Femur (tissue), 1 donor: ENCODE results near the gene TMCO6.
"Not testable (repeated sequence)": the region's sequence is repeated elsewhere in the genome, so short reads cannot be mapped to it uniquely, and the experiment has no call there.

Source experiments
- DNase-seq: peaks from one replicate; pipeline ENCODE4 v3.0.0-alpha.2; 2017

TMCO6 gene

DNA sequence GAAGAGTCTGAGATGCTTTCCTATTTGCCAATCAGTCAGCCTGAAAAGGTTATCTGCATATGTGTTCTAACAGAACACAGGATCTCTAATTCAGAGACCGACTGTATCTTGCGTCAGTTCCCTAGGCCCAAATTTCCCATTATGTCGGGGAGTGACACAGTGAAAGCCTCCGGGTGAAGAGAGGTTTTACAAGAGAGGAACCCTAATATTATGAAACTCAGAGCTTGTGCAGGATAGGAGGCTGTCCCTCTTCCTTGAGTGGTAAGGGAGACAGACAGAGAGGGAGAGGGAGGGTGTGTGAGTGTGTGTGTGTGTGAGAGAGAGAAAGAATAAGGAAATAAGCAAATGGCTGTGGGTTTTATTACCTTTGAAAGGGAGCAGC, 8.2 kb upstream of the TMCO6 start:
- no peak for DNase-seq

DNA sequence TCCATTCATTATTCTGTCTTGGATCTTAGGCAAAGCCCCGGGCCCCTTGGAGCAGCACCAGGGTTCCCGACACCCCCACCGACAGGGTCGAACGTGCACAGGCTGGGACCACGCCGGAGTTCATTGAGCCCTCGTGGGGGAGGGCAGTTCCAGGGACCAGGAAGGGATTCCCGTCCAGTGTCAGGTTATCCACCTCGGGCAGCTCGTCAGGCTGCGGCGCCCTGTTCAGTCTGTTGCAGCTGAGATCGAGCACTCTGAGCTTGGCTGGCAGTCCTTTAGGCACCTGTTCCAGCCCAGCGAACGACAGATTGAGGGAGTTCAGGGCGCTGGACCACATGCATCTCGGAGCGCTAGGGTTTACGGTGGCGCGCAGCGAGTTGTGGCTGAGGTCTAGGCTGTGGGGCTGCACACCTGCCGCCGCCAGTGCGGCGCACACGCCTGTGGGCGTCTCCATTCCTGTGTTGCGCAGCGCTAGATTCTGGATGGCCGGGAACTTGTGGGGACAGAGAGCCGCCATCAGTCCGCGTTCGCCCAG, 7.4 kb upstream of the TMCO6 start:
- DNase-seq, result no peak

DNA sequence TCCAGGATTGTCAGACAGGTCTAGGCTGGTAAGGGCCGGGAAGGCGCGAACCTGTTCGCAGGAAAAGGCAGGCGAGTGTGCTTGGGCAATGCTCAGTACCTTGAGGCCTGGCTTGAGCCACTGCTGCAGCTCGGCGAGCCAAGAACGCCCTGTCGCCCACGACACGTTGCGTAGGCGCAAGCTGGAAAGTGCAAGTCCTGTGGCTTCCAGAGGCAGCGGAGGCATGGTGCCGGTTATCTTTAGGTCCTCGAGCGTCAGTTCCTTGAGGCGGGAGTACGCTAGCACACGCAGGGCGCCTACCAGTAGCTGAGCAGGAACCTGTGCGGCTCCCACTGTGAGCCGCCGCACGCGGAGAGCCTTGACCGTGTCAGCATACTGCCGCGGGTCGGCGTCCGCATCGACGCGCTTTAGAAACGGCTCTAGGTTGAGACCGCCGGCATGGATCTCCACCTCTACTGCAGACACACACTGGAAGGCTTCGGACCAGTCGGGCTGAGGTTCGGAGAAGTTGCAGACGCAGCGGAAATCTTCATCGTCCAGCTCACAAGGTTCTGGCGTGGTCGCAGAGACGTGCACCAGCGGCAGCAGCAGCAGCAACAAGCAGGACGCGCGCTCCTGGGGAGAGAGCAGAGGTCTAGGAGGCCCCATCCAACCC, 6.8 kb upstream of the TMCO6 start:
- peak; percentile 51 for DNase-seq

DNA sequence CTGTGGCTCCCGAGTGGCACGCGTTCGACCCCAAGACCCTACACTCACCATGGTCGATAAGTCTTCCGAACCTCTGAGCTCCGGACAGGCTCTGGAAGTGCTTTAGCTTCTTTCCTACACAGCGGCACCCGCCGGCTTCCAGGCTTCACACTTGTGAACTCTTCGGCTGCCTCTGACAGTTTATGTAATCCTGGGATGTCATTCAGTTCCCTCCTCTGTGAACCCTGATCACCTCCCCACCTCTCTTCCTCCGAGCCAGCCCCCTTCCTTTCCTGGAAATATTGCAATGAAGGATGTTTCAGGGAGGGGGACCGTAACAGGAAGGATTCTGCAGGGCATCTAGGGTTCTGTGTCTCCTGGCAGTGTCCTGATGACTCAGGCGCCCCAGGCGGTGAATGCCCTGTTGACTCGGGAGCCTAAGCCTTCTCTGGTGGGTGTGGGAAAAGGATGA, 6.2 kb upstream of the TMCO6 start, which contains the start of gene CD14:
TSS of gene CD14 (minus strand) at position 155 of the 451 bp plus-strand sequence. CDS start at position 51, 104 bp downstream.
- DNase-seq, result peak; percentile 56

DNA sequence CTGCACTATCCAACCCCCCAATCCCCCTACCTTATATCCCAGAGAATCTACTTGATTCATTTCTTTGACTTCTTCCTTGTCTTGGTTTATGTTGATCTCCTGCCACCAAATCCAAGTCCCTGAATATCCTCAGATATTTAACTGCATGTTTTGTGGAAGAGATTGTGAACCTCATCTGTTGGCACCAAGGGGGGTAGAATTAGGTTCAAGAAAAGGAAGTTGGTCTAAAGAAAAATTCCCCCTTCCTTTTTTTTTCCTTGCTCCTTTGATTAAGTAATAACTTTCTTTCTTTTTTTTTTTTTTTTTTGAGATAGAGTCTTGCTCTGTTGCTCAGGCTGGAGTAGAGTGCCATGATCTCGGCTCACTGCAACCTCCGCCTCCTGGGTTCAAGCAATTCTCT, 5.8 kb upstream of the TMCO6 start:
- no peak for DNase-seq

DNA sequence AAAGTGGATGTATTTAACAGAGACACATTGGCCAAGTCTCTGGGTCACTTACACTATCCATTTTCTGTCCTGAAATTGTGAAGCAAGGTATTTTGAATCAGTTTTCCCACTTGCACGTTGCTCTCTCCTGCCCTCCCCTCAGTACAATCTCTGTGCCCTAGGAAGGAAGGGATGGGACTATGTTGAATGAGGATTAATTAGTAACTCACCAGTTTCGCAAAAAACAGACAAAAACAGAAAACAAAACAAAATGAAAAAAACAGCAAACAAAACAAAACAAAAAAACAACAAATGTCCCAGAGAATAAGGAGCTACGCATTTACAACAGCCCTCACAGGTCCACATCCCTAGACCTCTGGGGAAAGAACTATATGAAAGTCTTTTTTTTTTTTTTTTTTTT, 5.1 kb upstream of the TMCO6 start:
- no peak for DNase-seq

DNA sequence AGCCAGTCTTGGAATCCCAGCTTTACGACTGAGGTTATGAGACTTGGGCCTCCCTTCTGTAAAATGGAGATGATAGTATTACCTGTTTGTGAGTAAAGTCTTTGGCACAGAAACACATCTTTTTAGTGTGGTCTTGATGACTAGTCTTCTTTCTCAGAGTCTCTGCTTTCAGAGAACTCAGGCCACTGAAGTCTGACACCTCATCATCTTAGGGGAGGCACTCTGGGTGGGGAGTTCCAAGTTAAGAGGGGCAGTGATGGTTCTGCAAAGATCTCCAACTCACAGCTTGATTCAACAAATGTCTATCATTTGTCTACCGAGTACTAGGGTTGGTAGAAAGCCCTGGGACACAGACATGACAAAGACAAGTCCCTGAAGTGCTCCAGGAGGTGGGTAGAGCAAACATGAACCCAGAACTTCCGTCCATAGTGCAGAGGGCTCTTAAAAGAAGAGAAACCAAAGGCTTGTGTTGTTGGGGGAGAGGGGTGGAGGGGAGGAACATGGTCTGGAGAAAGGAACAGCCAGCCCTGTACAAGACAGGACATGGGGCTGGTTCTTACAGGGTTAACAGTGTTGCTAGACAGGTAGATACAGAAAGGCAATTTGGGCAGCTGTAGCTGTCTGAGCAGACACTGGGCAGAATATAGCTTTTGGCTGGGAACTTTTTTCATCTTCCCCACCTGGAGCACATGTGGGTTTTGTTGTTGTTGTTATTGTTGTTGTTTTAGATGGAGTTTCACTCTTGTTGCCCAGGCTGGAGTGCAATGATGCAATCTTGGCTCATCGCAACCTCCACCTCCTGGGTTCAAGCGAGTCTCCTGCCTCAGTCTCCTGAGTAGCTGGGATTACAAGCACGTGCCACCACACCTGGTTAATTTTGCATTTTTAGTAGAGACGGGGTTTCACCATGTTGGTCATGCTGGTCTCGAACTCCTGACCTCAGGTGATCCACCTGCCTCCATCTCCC, 3.7 kb upstream of the TMCO6 start:
- DNase-seq, result no peak

DNA sequence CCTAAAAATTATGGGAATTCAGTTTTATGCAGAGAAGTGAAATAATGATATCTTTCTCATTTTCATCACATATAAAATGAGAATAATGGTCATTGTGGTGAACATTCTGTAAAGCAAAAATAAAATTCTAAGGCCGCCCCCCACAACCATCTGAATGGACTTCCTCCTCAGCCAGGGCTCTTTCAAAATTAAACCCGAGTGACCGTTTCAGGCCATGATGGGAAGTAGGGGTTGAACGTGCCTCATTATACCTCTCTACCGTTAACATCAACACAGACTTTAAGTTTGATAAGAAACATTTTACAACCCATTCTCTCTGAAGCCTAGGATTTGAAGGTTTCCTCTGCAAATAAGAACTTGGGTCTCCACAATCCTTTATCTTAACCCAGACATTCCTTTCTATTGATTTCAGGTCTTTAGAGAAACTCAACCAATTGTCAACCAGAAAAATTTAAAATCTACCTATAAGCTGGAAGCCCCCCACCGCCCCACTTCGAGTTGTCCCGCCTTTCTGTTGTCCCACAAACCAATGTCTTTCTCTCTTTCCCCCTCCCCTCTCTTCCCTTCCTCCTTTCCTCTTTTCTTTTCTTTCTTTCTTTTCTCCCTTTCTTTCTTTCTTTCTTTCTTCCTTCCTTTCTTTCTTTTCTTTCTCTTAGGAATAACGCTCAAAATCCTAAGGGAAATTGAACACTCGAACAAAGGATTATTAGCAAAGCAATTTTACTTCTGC, 1.7 kb upstream of the TMCO6 start:
- no peak for DNase-seq

DNA sequence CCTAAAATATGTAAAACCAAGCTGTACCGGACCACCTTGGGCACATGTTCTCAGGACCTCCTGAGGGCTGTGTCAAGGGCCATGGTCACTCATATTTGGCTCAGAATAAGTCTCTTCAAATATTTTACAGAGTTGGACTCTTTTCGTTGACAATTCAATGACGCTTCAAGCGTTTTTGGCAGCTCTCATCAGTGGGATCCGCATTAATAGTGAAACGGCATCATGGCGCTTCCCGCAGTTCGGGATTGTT, 428 bp upstream of the TMCO6 start:
- DNase-seq, result not testable (repeated sequence)

DNA sequence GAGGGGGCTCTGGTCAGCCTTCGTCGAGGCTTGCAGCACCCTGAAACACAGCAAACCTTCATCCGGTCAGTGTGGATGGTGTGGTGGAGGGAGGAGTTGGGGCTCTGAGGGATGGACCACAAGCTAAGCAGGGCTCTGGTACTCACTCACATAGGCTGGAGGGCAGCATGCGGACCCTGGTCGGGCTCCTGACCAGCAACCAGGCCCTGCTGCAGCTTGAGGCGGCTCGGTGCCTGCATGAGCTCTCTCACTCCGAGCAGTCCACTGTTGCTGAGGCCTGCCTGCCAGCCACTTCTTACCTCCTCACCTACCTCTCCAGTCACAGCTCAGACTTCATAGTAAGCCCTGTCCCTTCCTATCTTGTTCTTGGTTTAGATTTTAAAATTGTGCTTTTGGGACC, 2.5 kb downstream of the TMCO6 start:
- no peak for DNase-seq

DNA sequence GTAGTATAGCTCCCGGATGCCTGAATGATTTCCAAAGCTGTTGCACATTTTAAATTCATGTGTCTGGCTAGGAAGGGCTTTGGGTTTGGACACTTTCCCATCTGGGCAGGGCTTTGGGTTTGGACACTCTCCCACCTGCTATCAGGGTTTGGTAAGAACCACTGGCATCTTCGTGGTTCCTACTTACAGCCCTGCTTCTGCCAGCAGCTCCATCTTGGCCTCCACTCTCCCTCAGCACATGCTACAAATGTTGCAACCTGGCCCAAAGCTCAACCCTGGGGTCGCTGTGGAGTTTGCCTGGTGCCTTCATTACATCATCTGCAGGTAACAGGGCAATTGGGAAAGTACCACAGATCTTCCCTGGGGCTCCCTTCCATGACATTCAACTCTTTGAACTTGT, 3.5 kb downstream of the TMCO6 start:
- DNase-seq, result no peak

DNA sequence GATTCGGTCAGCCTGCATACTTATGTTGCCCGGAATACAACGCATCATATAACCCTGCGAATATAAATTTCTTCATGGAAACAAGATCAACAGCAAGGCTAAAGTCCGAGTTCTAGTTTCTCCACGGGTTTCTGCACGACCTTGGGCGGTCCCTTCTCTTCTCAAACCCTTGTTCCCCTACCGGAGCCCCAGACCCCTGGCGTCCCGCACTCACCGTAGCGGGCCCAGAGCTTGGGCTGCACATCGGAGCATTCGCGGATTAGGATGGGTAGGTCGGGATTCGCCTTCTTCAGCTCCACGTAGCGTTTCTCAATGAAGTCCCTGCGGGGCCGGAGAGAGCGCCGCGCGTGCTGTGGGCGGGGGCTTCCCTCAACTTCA, 7.8 kb downstream of the TMCO6 start:
- DNase-seq, result no peak

DNA sequence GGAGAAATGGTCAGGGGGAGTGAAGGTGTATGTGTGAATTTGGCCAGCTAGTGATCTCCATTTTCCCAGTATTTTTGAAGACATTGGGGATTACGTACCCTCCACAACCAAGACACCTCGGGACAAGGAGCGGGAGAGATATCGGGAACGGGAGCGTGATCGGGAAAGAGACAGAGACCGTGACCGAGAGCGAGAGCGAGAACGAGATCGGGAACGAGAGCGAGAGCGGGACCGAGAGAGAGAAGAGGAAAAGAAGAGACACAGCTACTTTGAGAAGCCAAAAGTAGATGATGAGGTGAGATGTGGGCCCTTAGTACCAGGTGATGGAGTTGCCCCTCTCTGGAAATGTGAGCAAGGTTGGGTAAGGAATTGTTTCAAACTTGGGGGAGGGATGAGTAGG, 19.6 kb downstream of the TMCO6 start:
- no peak for DNase-seq

DNA sequence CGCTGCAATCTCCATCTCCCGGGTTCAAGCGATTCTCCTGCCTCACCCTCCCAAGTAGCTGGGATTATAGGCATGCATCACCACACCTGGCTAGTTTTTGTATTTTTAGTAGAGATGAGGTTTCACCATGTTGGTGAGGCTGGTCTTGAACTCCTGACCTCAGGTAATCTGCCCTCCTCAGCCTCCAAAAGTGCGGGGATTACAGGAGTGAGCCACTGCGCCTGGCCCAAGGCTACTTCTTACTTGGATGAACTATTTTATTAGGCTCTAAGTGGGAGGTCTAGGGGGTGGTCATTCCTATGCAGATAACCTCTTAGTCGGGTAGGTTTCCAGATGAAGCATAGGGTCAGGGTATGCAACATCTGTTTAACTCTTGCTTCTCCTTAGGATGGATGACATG, 21.1 kb downstream of the TMCO6 start:
- DNase-seq, result not testable (repeated sequence)

DNA sequence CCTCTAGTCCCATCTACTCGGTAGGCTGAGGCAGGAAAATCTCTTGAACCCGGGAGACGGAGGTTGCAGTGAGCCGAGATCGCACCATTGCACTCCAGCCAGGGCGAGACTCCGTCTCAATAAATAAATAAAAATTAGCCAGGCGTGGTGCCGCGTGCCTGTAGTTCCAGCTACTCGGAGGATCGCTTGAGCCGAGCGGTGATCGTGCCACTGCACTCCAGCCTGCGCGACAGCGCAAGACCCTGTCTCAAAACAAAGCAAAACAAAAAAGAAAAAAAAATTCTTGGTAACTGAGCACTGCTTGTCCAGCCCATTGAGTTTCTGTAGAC, 24.7 kb downstream of the TMCO6 start:
- no peak for DNase-seq

DNA sequence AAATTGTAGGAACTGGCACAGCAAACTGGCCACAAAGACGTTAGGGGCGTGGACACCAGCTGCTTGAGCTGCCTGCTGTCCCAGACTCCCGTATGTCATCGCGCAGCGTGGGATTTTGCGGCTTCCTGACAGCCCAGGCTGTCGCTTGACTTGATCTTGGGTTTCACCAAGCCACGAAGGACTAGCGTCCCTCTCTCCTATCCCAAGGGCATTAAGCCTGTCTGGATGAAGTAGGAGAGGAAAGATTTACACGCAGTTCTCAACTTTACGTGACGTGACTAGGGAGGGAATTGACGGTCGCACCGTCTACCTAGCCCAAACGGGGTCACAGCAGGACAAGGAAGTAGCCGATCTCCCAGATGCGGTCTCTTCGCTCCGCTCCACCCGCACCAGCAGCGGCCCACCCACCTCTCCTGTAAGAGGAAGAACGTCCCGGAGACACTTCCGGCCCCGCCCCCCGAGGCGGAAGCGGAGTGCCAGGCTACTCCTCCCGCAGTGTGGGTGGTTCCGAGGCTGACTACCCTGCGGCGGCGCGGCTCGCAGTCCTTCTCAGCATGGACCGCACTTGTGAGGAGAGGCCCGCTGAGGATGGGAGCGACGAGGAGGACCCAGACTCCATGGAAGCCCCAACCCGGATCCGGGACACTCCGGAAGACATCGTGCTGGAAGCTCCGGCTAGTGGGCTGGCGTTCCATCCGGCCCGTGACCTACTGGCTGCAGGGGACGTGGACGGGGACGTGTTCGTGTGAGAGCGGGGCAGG, 25.3 kb downstream of the TMCO6 start, which contains the start of gene WDR55:
TSS of gene WDR55 (plus strand) at position 546 of the 761 bp plus-strand sequence. CDS start at position 555, 9 bp downstream.
- peak; percentile 97 for DNase-seq

DNA sequence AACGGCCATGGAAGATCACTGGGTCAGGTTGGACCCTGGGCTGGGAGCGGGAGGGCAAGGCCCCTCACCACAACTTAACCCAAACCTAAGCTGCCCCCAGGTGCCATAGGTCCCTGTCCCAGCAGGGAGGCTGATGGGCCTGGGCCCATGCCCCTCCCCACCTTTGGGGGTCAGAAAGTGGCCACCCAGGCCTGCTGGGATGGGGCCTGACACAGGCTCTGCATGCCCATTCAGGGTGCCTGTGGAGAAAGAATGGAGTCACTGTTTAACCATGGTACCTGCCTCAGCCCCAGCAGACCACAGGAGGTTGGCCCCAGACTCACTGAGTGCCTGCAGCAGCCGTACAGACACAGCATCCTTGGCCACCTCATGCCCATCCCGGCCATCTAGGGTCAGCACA, 31.8 kb downstream of the TMCO6 start:
- not testable (repeated sequence) for DNase-seq

DNA sequence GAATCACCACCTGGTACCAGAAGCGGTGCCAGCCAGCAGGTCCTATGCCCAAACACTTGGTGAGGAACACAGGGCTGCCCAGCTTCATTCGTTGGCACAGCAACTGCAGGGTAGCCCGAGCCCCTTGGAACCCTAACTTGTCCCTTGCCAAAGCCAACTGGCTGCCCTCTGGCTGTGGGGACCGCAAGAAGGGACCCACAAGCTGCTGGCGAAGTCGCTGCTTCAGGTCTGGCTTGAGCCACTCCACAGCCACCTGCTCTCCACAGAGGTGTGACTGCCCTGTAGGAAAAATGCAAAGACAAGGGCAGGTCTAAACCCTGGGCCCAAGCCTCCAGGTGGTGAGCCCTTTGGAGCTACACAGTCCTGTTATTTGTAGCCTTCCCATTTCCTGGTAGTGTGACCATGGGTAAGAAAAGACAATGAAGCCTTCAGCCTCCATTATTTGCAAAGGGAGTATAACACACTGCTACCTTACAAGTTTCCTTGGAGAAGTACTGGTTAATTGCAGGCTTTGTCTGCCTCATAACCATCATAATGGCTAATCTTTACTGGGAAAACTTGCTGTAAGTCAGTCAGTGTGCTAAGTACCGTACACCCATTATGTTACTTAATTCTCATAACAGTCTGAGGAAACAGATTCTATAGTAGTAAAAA, 32.3 kb downstream of the TMCO6 start:
- no peak for DNase-seq

DNA sequence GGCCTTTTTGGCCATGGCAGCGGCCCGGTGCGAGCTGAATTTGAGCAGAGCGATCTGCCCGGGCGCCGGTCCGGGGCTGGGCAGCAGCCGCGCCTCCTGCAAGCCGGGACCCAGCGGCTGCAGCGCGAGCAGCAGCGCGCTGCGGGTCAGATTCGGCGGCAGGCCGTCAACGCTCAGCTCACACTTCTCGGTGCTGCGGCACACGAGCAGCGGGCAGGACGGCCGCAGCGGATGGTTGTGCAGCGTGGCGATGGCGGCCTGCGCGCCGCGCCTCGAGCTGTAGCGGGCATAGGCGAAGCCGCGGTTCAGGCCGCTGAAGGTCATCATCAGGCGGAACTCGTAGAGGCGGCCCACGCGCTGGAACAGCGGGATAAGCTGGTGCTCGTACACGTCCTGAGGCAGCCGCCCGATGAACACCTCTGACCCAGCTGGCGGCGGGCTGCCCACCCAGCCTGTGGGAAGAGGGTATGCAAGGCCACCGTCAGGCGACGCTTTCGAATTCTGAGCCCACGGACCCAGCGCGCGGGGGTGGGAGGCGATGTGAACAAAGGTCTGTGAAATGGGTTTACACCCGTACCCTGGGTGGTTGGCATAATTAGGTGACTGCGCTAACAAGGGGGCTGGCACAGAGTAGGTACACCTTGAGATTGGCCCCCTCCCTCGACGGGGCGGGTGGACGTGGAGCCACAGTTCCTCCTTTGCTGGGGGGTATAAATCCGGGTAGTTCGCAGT, 33.4 kb downstream of the TMCO6 start:
- DNase-seq, result no peak

DNA sequence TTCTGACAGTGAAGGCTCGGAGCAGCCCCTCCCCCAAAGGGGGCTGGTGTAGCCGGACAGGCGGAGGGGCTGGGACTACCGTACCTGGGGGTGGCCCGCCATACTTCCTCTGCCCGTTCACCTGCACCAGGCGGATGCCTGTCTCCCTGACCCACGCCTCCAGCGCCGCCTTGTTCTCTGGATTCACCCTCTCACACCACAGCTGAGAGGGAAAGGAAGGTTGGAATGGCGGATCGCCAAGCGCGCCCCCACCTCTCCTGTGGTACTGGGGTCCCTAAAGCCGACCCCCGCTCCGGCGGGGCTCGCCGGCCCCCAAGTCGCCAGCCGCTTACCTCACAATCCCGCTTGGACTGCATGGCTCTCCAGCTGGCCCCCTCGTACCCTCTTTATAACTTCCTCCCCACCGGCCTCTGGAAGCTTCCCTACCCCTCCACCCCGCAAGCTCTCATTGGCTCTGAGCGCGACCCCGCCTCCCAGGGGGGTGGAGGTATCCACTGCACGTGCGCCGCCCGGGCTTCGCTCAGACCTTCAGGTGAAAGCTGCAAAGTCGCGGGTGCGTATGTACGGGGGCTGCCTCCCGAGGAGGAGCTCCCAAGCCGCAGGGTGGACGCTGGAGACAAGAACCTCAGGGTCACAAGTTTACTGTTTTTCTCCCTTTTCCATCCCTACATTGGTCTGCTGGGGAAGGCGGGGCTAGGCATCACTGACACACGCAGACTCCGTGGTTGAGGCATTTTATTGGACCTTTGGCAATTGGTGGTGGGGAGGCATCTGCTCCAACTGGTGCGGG, 34.1 kb downstream of the TMCO6 start, which contains the start of gene DND1:
TSS of gene DND1 (minus strand) at position 390 of the 790 bp plus-strand sequence. CDS start at position 356, 34 bp downstream.
- no peak for DNase-seq
